Epidermal melanocyte (primary cell): ENCODE data around the gene MPLKIP.
A peak's percentile ranks its signal among the peaks of the same experiment; 100 is the strongest.
"Not testable (repeated sequence)": the region's sequence is repeated elsewhere in the genome, so short reads cannot be mapped to it uniquely, and the experiment has no call there.

Source experiments
- DNase-seq: peaks from one replicate; pipeline ENCODE4 v3.0.0; 2011; ENCODE audit warnings: low spot score; ENCODE audit not compliant: insufficient read length

MPLKIP gene

GRCh38 chr7:40133561-40134427 is 628 bp downstream of the MPLKIP start:
- DNase-seq = peak; percentile 28

GRCh38 chr7:40122940-40123254 is 11.5 kb downstream of the MPLKIP start:
- no peak for DNase-seq

- not testable (repeated sequence) for DNase-seq
Observed at GRCh38 chr7:40122100-40122939, 12.1 kb downstream of the MPLKIP start.

GRCh38 chr7:40120020-40120419 is 14.4 kb downstream of the MPLKIP start:
- DNase-seq = no peak

GRCh38 chr7:40118201-40118600 is 16.2 kb downstream of the MPLKIP start:
- DNase-seq = not testable (repeated sequence)

GRCh38 chr7:40117199-40117598 is 17.2 kb downstream of the MPLKIP start:
- not testable (repeated sequence) for DNase-seq

- no peak for DNase-seq
Observed at GRCh38 chr7:40115936-40116335, 18.5 kb downstream of the MPLKIP start.

GRCh38 chr7:40105879-40106473 is 28.4 kb downstream of the MPLKIP start:
- no peak for DNase-seq

GRCh38 chr7:40102897-40103296 is 31.5 kb downstream of the MPLKIP start:
- no peak for DNase-seq

GRCh38 chr7:40101201-40101600 is 33.2 kb downstream of the MPLKIP start:
- no peak for DNase-seq

- DNase-seq = no peak
Observed at GRCh38 chr7:40099837-40100236, 34.6 kb downstream of the MPLKIP start.

GRCh38 chr7:40098810-40099209 is 35.6 kb downstream of the MPLKIP start:
- no peak for DNase-seq

- DNase-seq = no peak
Observed at GRCh38 chr7:40097728-40098127, 36.7 kb downstream of the MPLKIP start.

GRCh38 chr7:40095695-40096327 is 38.6 kb downstream of the MPLKIP start:
- no peak for DNase-seq

- no peak for DNase-seq
Observed at GRCh38 chr7:40095230-40095629, 39.2 kb downstream of the MPLKIP start.

GRCh38 chr7:40093631-40094350 is 40.6 kb downstream of the MPLKIP start:
- DNase-seq = no peak

- no peak for DNase-seq
Observed at GRCh38 chr7:40092182-40092581, 42.2 kb downstream of the MPLKIP start.

GRCh38 chr7:40077849-40078248 is 56.6 kb downstream of the MPLKIP start:
- DNase-seq = no peak
